RWPE2 (cell line): ENCODE data around the gene UBXN7.
"Not testable (repeated sequence)": the region's sequence is repeated elsewhere in the genome, so short reads cannot be mapped to it uniquely, and the experiment has no call there.

Experiments
- ATAC-seq: fragments of 200-7000 bp; cut with Tn5 transposase; 3 replicates; pipeline ENCODE4 v1.9.1; 2021; ENCODE audit warnings: low read depth
- DNase-seq: peaks from one replicate; pipeline ENCODE4 v3.0.0-alpha.2; 2020; ENCODE audit warnings: low spot score
- H3K27ac ChIP-seq: fragments of 450-650 bp; 2 replicates; pipeline ENCODE4 v1.5.1; 2017; ENCODE audit warnings: mild to moderate bottlenecking; ENCODE audit not compliant: poor library complexity, severe bottlenecking
- H3K27me3 ChIP-seq: fragments of 250-450 bp; sonication (Bioruptor Pico); 2 replicates; pipeline ENCODE4 v1.5.1; 2021; ENCODE audit warnings: mild to moderate bottlenecking, moderate library complexity; ENCODE audit not compliant: insufficient read depth, poor library complexity, severe bottlenecking
- H3K36me3 ChIP-seq: fragments of 250-450 bp; sonication (Bioruptor Pico); 2 replicates; pipeline ENCODE4 v1.5.1; 2020; ENCODE audit warnings: low read depth, mild to moderate bottlenecking, moderate library complexity
- H3K4me1 ChIP-seq: fragments of 250-450 bp; sonication (Bioruptor Pico); 2 replicates; pipeline ENCODE4 v1.5.1; 2021; ENCODE audit warnings: mild to moderate bottlenecking, moderate library complexity; ENCODE audit not compliant: insufficient read depth, poor library complexity, severe bottlenecking
- H3K4me3 ChIP-seq: fragments of 250-450 bp; sonication (Bioruptor Pico); 2 replicates; pipeline ENCODE4 v1.5.1; 2021; ENCODE audit warnings: mild to moderate bottlenecking, moderate library complexity; ENCODE audit not compliant: severe bottlenecking
- H3K9me3 ChIP-seq: fragments of 250-450 bp; sonication (Bioruptor Pico); 2 replicates; pipeline ENCODE4 v1.5.1; 2021; ENCODE audit warnings: mild to moderate bottlenecking, moderate library complexity; ENCODE audit not compliant: severe bottlenecking
- CTCF ChIP-seq: fragments of 450-650 bp; IDR thresholded peaks from one replicate; pipeline ENCODE4 v1.5.1; 2017; ENCODE audit warnings: mild to moderate bottlenecking, moderate library complexity; ENCODE audit not compliant: poor library complexity, severe bottlenecking

The UBXN7 gene

GRCh38 chr3:196350067-196350466 is 82.2 kb downstream of the UBXN7 start:
- Histone ChIP-seq H3K36me3 (peaks cover 23% of the 10 kb centered on the region), H3K4me3 (no peak overlapping the region), H3K27me3 (no peaks in the 10 kb centered on the region), H3K27ac (no peak overlapping the region), H3K9me3 (no peaks in the 10 kb centered on the region), H3K4me1 (no peaks in the 10 kb centered on the region)
- ATAC-seq (no peak), DNase-seq (no peak)
- no peak for TF ChIP-seq CTCF

GRCh38 chr3:196348698-196349097 is 83.5 kb downstream of the UBXN7 start:
- no peaks in the 10 kb centered on the region for H3K27me3 ChIP-seq
- no peak for TF ChIP-seq CTCF
- peaks cover 15% of the 10 kb centered on the region for H3K36me3 ChIP-seq
- no peaks in the 10 kb centered on the region for H3K9me3 ChIP-seq
- H3K4me1 ChIP-seq: no peaks in the 10 kb centered on the region
- H3K4me3 ChIP-seq: no peak overlapping the region
- ATAC-seq (no peak), DNase-seq (no peak)
- H3K27ac ChIP-seq: no peak overlapping the region

- Histone ChIP-seq H3K36me3 (peaks cover 7% of the 10 kb centered on the region), H3K4me3 (no peak overlapping the region), H3K27ac (no peak overlapping the region), H3K9me3 (no peaks in the 10 kb centered on the region), H3K4me1 (peaks cover 15% of the 10 kb centered on the region), H3K27me3 (no peaks in the 10 kb centered on the region)
- DNase-seq (no peak), ATAC-seq (no peak)
- TF ChIP-seq CTCF: no peak
These were observed 87.6 kb downstream of the UBXN7 start for GRCh38 chr3:196344663-196345062.

GRCh38 chr3:196343917-196344316 is 88.3 kb downstream of the UBXN7 start:
- H3K9me3 ChIP-seq, H3K27me3 ChIP-seq, H3K36me3 ChIP-seq, H3K4me3 ChIP-seq, DNase-seq, ATAC-seq, H3K27ac ChIP-seq: not testable (repeated sequence)
- H3K4me1 ChIP-seq: peaks cover 22% of the 10 kb centered on the region

- Histone ChIP-seq H3K36me3 (no peaks in the 10 kb centered on the region), H3K4me3 (no peak overlapping the region), H3K9me3 (no peaks in the 10 kb centered on the region), H3K4me1 (peaks cover 47% of the 10 kb centered on the region), H3K27ac (no peak overlapping the region), H3K27me3 (no peaks in the 10 kb centered on the region)
- DNase-seq: no peak
- no peak for TF ChIP-seq CTCF
- ATAC-seq: peak; percentile 55
These were observed 91.1 kb downstream of the UBXN7 start for GRCh38 chr3:196341137-196341536.
